Measurements from ENCODE around the gene SULT1C3.

The SULT1C3 gene

GRCh38 chr2:108239786-108240185, at the start of gene SULT1C3:
Gene SULT1C3 (plus strand): TSS chr2:108239968. CDS start chr2:108247195, 7,227 bp downstream.
- Histone ChIP-seq H3K27me3 (ENCODE audit: control insufficient read depth, low read length) (peaks cover 7% of the 10 kb centered on the region), H3K4me3 (ENCODE audit: low read length) (no peak within 1 kb of the TSS), H3K4me1 (ENCODE audit: control insufficient read depth, low read length) (no peaks in the 10 kb centered on the region), H3K9me3 (ENCODE audit: control insufficient read depth, insufficient read depth, low read length) (no peaks in the 10 kb centered on the region), H4K20me1 (ENCODE audit: control insufficient read depth, insufficient read depth, low read depth, low read length) (no peaks in the 10 kb centered on the region), H3K9me2 (replicated peaks; ENCODE audit: control insufficient read depth, low read length) (no peaks in the 10 kb centered on the region), H3K4me2 (ENCODE audit: low read length) (no peak within 1 kb of the TSS), H3K27ac (ENCODE audit: low read depth, low read length) (no peak within 1 kb of the TSS), H3K36me3 (ENCODE audit: control insufficient read depth, low read length) (no peaks in the 10 kb centered on the region), H3F3A (ENCODE audit: control insufficient read depth, insufficient read depth) (no peaks in the 10 kb centered on the region), H3K79me2 (ENCODE audit: control insufficient read depth, low read length) (no peaks in the 10 kb centered on the region)
- TF ChIP-seq CTCF (IDR thresholded peaks at IDR 0.05; ENCODE audit: low read depth, low read length, poor library complexity, severe bottlenecking) (no peak), EZH2phosphoT487 (IDR thresholded peaks at IDR 0.05; ENCODE audit: borderline replicate concordance, low read length) (no peak)

GRCh38 chr2:108193251-108193650, 46.5 kb upstream of the SULT1C3 start:
- Histone ChIP-seq H3K27ac (ENCODE audit: low read depth, low read length) (no peak overlapping the region), H3K9me2 (replicated peaks; ENCODE audit: control insufficient read depth, low read length) (no peaks in the 10 kb centered on the region), H3K79me2 (ENCODE audit: control insufficient read depth, low read length) (no peaks in the 10 kb centered on the region), H3K9me3 (ENCODE audit: control insufficient read depth, insufficient read depth, low read length) (no peaks in the 10 kb centered on the region), H3K36me3 (ENCODE audit: control insufficient read depth, low read length) (no peaks in the 10 kb centered on the region), H3F3A (ENCODE audit: control insufficient read depth, insufficient read depth) (no peaks in the 10 kb centered on the region), H3K4me2 (ENCODE audit: low read length) (no peak overlapping the region), H3K4me1 (ENCODE audit: control insufficient read depth, low read length) (no peaks in the 10 kb centered on the region), H3K27me3 (ENCODE audit: control insufficient read depth, low read length) (no peaks in the 10 kb centered on the region), H3K4me3 (ENCODE audit: low read length) (no peak overlapping the region), H4K20me1 (ENCODE audit: control insufficient read depth, insufficient read depth, low read depth, low read length) (no peaks in the 10 kb centered on the region)
- TF ChIP-seq CTCF (IDR thresholded peaks at IDR 0.05; ENCODE audit: low read depth, low read length, poor library complexity, severe bottlenecking), result no peak
- no peak for TF ChIP-seq EZH2phosphoT487 (IDR thresholded peaks at IDR 0.05; ENCODE audit: borderline replicate concordance, low read length)

GRCh38 chr2:108194409-108195132, 45.2 kb upstream of the SULT1C3 start:
- H3K79me2 ChIP-seq (ENCODE audit: control insufficient read depth, low read length), result no peaks in the 10 kb centered on the region
- TF ChIP-seq CTCF (IDR thresholded peaks at IDR 0.05; ENCODE audit: low read depth, low read length, poor library complexity, severe bottlenecking), result peak; percentile 59
- TF ChIP-seq EZH2phosphoT487 (IDR thresholded peaks at IDR 0.05; ENCODE audit: borderline replicate concordance, low read length), result no peak
- H3K36me3 ChIP-seq (ENCODE audit: control insufficient read depth, low read length), result no peaks in the 10 kb centered on the region
- H3K4me2 ChIP-seq (ENCODE audit: low read length), result no peak overlapping the region
- H3K4me3 ChIP-seq (ENCODE audit: low read length), result no peak overlapping the region
- no peak overlapping the region for H3K27ac ChIP-seq (ENCODE audit: low read depth, low read length)
- no peaks in the 10 kb centered on the region for H3K4me1 ChIP-seq (ENCODE audit: control insufficient read depth, low read length)
- H3F3A ChIP-seq (ENCODE audit: control insufficient read depth, insufficient read depth), result no peaks in the 10 kb centered on the region
- H4K20me1 ChIP-seq (ENCODE audit: control insufficient read depth, insufficient read depth, low read depth, low read length), result no peaks in the 10 kb centered on the region
- H3K9me2 ChIP-seq (replicated peaks; ENCODE audit: control insufficient read depth, low read length), result no peaks in the 10 kb centered on the region
- H3K9me3 ChIP-seq (ENCODE audit: control insufficient read depth, insufficient read depth, low read length), result no peaks in the 10 kb centered on the region
- H3K27me3 ChIP-seq (ENCODE audit: control insufficient read depth, low read length), result no peaks in the 10 kb centered on the region
